ENCODE measurements around the gene NTN3.
"Not testable (repeated sequence)": the region's sequence is repeated elsewhere in the genome, so short reads cannot be mapped to it uniquely, and the experiment has no call there.

NTN3 gene

GRCh38 chr16:2471016-2471652, at the start of gene NTN3:
Gene NTN3, plus strand, starts transcription at chr16:2471297. Its CDS starts 405 bp downstream, at chr16:2471702.
- in situ Hi-C loops (cut with MboI; ENCODE audit: low sequenced_read_pairs) = no loop called here

- in situ Hi-C loops (cut with MboI; ENCODE audit: low sequenced_read_pairs) = no loop called here
These were observed 48.8 kb upstream of the NTN3 start for GRCh38 chr16:2422123-2422867.

GRCh38 chr16:2424061-2425007, 46.8 kb upstream of the NTN3 start:
- in situ Hi-C loops (cut with MboI; ENCODE audit: low sequenced_read_pairs) = no loop called here

DNA sequence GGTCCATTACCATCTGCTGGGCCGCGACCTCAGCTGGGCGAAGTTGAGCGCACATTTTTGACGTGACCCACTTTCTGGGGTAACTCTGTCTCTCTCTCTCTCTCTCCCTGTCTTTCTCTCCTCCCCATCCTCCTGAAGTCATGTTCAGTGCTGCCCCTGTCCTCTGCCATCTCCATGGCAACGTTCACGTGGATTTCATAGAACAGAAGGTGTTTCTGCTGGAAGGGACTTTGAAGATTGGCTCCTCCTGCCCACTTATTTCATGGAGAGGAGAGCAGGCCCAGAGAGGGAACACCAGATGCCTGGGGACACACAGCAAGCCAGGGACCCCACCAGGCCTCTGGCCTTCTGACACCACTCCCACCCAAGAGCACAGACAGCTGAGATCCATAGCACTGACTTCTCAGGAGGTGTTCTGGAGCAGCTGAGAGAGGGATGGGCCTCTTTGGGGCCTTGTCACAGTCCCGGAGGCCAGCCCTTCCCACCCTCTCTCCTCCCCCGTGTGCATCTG, 46.0 kb upstream of the NTN3 start:
- in situ Hi-C loops (cut with MboI; ENCODE audit: low sequenced_read_pairs) = no loop called here

GRCh38 chr16:2425825-2426430, 45.2 kb upstream of the NTN3 start:
- in situ Hi-C loops (cut with MboI; ENCODE audit: low sequenced_read_pairs) = no loop called here

DNA sequence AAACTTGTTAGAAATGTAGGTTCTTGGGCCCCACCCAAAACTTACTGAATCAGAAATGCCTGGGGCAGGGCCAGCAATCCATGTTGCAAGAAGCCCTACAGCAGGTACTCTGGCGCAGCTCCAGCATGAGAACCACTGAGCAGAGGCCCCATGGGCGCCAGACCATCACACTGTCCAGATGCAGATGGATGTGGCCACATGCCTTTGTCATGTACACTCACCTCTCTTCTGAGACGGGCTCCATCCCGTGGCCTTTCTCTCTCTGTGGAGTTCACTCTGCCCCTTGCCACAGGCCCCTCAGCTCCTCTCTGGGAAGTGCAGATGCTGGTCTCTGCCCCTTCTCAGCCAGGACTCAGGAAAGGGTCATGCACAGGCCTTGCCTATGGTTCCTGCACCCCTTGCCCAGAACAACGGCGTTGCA, 44.1 kb upstream of the NTN3 start:
- in situ Hi-C loops (cut with MboI; ENCODE audit: low sequenced_read_pairs) = no loop called here

DNA sequence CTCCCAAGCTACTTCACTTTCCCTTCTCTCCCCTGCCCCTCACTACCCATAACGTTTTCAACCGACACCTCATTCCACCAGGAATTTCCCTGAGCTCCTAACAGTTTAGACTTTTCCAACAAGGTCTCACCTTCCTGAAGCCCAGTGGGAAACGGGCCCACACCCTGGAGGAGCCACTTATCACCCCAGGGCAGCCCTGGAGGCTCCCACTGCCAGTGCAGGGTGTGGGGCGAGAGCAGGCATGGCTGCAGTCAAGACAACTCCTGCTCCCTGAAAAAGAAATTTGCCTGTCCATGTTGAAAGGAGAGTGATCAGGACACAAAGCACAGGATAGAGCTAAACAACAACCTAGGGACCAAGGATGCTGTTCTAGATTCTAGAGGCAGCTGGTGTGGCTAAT, 43.6 kb upstream of the NTN3 start:
- in situ Hi-C loops (cut with MboI; ENCODE audit: low sequenced_read_pairs) = no loop called here

- in situ Hi-C loops (cut with MboI; ENCODE audit: low sequenced_read_pairs) = no loop called here
These were observed 42.9 kb upstream of the NTN3 start for GRCh38 chr16:2428051-2428783.

GRCh38 chr16:2428784-2429033, 42.4 kb upstream of the NTN3 start:
- in situ Hi-C loops (cut with MboI; ENCODE audit: low sequenced_read_pairs) = no loop called here

GRCh38 chr16:2429034-2429770, 41.9 kb upstream of the NTN3 start, which contains the start of gene CCNF:
Gene CCNF, plus strand, starts transcription at chr16:2429447. Its CDS starts 35 bp downstream, at chr16:2429482.
- in situ Hi-C loops (cut with MboI; ENCODE audit: low sequenced_read_pairs) = no loop called here

DNA sequence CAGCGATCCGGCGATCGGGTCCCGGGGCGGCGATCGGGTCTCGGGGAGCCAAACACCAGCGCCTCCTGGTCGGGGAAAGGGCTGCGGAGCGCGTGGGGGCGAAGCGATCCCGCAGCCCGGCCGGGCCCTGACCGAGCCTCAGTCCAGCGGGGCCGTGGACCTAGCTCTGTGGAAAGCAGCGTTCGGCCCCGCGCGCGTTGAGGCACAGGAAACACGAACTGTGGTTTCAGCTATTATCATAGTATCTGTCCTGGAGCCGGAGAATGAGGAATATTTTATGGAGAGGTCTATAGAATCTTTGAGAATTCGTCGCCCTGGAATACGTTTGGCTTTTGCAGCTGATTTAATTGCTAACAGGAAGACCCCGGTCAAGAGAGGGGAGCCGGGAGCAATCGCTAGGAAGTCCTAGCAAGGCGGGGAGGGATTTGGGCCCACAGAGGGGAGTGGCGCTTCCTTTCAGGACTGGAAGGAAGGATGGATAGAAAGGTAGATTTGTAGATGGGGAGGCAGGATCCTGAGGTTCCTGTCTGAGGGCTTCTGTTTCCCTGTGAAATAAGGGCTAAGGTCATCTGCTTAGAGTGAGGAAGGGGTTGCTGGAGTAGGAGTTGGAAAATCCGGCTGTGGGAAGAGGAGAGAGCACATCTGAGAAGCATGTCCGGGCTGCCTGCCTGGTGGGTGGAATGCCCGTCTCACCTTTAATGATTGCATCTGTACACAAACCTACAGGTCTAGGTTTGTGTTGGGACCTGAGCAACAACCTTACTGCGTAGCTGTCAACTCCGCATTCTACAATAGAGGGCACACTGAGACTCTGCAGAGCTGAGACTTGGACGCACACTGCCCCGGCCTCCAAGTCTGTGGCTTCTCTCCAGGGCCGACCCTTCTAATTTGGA, 41.1 kb upstream of the NTN3 start:
- in situ Hi-C loops (cut with MboI; ENCODE audit: low sequenced_read_pairs) = no loop called here

- in situ Hi-C loops (cut with MboI; ENCODE audit: low sequenced_read_pairs) = no loop called here
These were observed 38.8 kb upstream of the NTN3 start for GRCh38 chr16:2432286-2432685.

GRCh38 chr16:2432801-2433505, 38.1 kb upstream of the NTN3 start:
- in situ Hi-C loops (cut with MboI; ENCODE audit: low sequenced_read_pairs) = no loop called here

DNA sequence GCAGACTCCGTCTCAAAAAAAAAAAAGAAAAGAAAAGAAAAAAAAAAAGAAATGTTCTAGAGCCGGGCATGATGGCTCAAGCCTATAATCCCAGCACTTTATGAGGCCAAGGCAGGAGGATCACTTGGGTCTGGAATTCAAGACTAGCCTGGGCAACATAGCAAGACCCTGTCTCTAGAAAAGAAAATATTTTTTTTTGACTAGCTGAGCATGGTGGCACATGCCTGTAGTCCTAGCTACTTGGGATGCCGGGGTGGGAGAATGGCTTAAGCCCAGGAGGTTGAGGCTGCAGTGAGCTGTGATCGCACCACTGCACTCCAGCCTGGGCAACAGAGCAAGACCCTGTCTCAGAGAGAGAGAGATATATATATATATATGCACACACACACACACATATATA, 35.9 kb upstream of the NTN3 start:
- in situ Hi-C loops (cut with MboI; ENCODE audit: low sequenced_read_pairs) = not testable (repeated sequence)

GRCh38 chr16:2436110-2436509, 35.0 kb upstream of the NTN3 start:
- in situ Hi-C loops (cut with MboI; ENCODE audit: low sequenced_read_pairs) = no loop called here

GRCh38 chr16:2437032-2437790, 33.9 kb upstream of the NTN3 start:
- in situ Hi-C loops (cut with MboI; ENCODE audit: low sequenced_read_pairs) = no loop called here

DNA sequence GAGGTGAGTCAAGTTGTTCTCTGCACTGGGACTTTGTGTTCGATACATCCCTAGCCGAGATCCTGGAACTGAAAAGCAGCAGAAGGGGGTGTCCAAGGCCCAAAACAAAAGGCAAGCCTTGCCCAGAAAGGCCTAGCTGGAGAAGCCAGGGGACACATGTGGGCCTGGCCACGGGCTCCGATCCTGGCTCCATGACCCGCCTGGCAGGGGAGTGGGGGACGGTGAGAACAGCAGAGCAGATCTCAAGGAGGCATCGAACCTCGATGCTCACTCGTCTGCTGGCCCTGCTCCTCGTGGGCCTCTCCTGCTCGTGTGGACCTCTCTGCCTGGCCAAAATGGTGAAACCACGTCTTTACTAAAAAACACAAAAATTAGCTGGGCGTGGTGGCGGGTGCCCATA, 33.0 kb upstream of the NTN3 start:
- in situ Hi-C loops (cut with MboI; ENCODE audit: low sequenced_read_pairs) = no loop called here

Data from HL-60/S4 treated with phorbol 12-myristate 13-acetate at 8.2 ng/mL for 4 days and 3 days (cell line).